K562 (cell line): ENCODE data around the gene CRAMP1. TPM values are rescaled to one million over a fixed set of nuclear protein-coding genes. Genes with fewer than 3 reads are reported as not detected.
A peak's percentile ranks its signal among the peaks of the same experiment; 100 is the strongest.

ENCODE experiments used
- ATAC-seq: fragments of 200-7000 bp; cut with Tn5 transposase; 3 replicates; pipeline ENCODE4 v1.9.1; 2020; ENCODE audit warnings: moderate library complexity
- BruUV-seq: library from RNA; stranded (reverse); fragments of 400-500 nt; replicated peaks from 2 replicates; lab custom pipeline; 2021; lab: Mats Ljungman, UMichigan
- CTCF ChIA-PET: fragments of 300-600 bp; formaldehyde crosslinking; extraction: SDS; loops from one replicate; lab custom pipeline; 2021; ENCODE audit warnings: low intra/inter-chr PET ratio; lab: Yijun Ruan, JAX
- POLR2A ChIA-PET: fragments of 300-600, 350-650 bp; sonication (Branson Sonifier 250); formaldehyde crosslinking; extraction: SDS; loops from one replicate; lab custom pipeline; 2021; ENCODE audit warnings: antibody characterized with exemption, inconsistent platforms; lab: Yijun Ruan, JAX
- DNase-seq, 4 experiments: peaks; one replicate each; pipeline versions ENCODE4 v3.0.0 to v3.0.0-alpha.2; 2011 to 2018; ENCODE audit warnings: low spot score in 3 of 4, mixed read lengths in 3 of 4; ENCODE audit errors: extremely low read depth in 1 of 4
- FAIRE-seq: peaks from 2 replicates; lab custom pipeline; 2011; peaks lifted over from hg19 to GRCh38; lab: Jason Lieb, UNC
- H2AFZ ChIP-seq: 2 replicates; pipeline ENCODE4 v1.6.0; 2011; ENCODE audit warnings: low read depth, low read length, control low read depth, inconsistent platforms
- H3K27ac ChIP-seq: fragments of 200-600 bp; 3 replicates; pipeline ENCODE4 v1.8.0; 2011; ENCODE audit warnings: low read depth, mild to moderate bottlenecking, control low read depth, inconsistent platforms, low read length, moderate library complexity, mixed read lengths; ENCODE audit errors: extremely low read depth
- H3K27me3 ChIP-seq, 2 experiments: fragments of 300-600 bp in 1 of 2; 2 replicates in 1 of 2; 3 replicates in 1 of 2; pipeline versions ENCODE4 v1.6.0 to v1.8.0; 2011; ENCODE audit warnings: inconsistent platforms in 2 of 2, low read length in 2 of 2, mild to moderate bottlenecking in 1 of 2, mixed read lengths in 1 of 2, moderate library complexity in 1 of 2; ENCODE audit not compliant: control insufficient read depth in 2 of 2, insufficient read depth in 2 of 2
- H3K36me3 ChIP-seq: fragments of 300-600 bp; 3 replicates; pipeline ENCODE4 v1.8.0; 2011; ENCODE audit warnings: mild to moderate bottlenecking, low read length, inconsistent platforms; ENCODE audit not compliant: control insufficient read depth, insufficient read depth
- H3K4me1 ChIP-seq, 2 experiments: fragments of 200-600 bp in 1 of 2; replicated peaks in 1 of 2; 2 replicates in 1 of 2; 3 replicates in 1 of 2; pipeline versions ENCODE4 v1.5.1 to v1.8.0; 2011; ENCODE audit warnings: inconsistent platforms in 2 of 2, low read length in 2 of 2, mild to moderate bottlenecking in 1 of 2, mixed read lengths in 1 of 2, moderate library complexity in 1 of 2; ENCODE audit not compliant: control insufficient read depth in 2 of 2, insufficient read depth in 2 of 2
- H3K4me2 ChIP-seq: 2 replicates; pipeline ENCODE4 v1.6.1; 2011; ENCODE audit warnings: low read length, control low read depth, inconsistent platforms, mixed read lengths; ENCODE audit not compliant: insufficient read depth
- H3K4me3 ChIP-seq: fragments of 200-600 bp; sonication (generic), shearing (Covaris generic); 2 replicates; pipeline ENCODE4 v1.5.1; 2016; ENCODE audit warnings: control low read depth, inconsistent platforms
- H3K79me2 ChIP-seq: fragments of 200-600 bp; 3 replicates; pipeline ENCODE4 v1.8.0; 2011; ENCODE audit warnings: low read length, inconsistent platforms; ENCODE audit not compliant: control insufficient read depth, insufficient read depth
- H3K9ac ChIP-seq, 2 experiments: 2 replicates each; pipeline versions ENCODE4 v1.6.0 to v1.6.1; 2011; ENCODE audit warnings: low read depth in 2 of 2, low read length in 2 of 2, control low read depth in 1 of 2, inconsistent platforms in 1 of 2, mild to moderate bottlenecking in 1 of 2, mixed read lengths in 1 of 2; ENCODE audit not compliant: insufficient read depth in 1 of 2
- H3K9me1 ChIP-seq: one replicate; pipeline ENCODE4 v1.6.0; 2011; ENCODE audit warnings: inconsistent platforms, mild to moderate bottlenecking, low read length, moderate library complexity; ENCODE audit not compliant: control insufficient read depth, insufficient read depth
- H3K9me3 ChIP-seq: replicated peaks from 2 replicates; pipeline ENCODE4 v1.5.1; 2011; ENCODE audit warnings: low read depth, low read length, inconsistent platforms; ENCODE audit not compliant: control insufficient read depth, insufficient read depth
- H4K20me1 ChIP-seq: replicated peaks from 2 replicates; pipeline ENCODE4 v1.6.1; 2011; ENCODE audit warnings: low read length, inconsistent platforms, mixed read lengths; ENCODE audit not compliant: control insufficient read depth, insufficient read depth
- CC2D1A ChIP-seq: fragments of 450-650 bp; IDR thresholded peaks from 2 replicates; pipeline ENCODE4 v1.6.1; 2017; ENCODE audit warnings: mild to moderate bottlenecking
- FUS ChIP-seq: fragments of 200-400 bp; formaldehyde crosslinking; optimal IDR thresholded peaks from 2 replicates; pipeline ENCODE3; 2017; ENCODE audit warnings: low read depth, low read length
- PURB ChIP-seq: sonication (generic); formaldehyde crosslinking; IDR thresholded peaks from 2 replicates; pipeline ENCODE4 v1.9.0; 2021; ENCODE audit warnings: low read depth, mild to moderate bottlenecking, missing genetic modification reagents
- SAP30 ChIP-seq: fragments of 200-600 bp; sonication (generic); IDR thresholded peaks from 2 replicates; pipeline ENCODE4 v1.6.1; 2012; ENCODE audit warnings: borderline replicate concordance, low read depth, mild to moderate bottlenecking, moderate library complexity, low read length, control low read depth, inconsistent platforms; ENCODE audit not compliant: insufficient read depth, poor library complexity, severe bottlenecking
- WGBS: fragments of 100-300 bp; shearing (Covaris generic); methylation state at CpG from one replicate; pipeline ENCODE4 v1.1.6; 2016; ENCODE audit warnings: low coverage, mixed read lengths; ENCODE audit not compliant: insufficient coverage; ENCODE audit errors: missing lambda C conversion rate; 5-methylcytosine and 5-hydroxymethylcytosine counted together
- in situ Hi-C: fragments of 300-500 bp; cut with MboI; formaldehyde crosslinking; loops from 4 replicates; pipeline ENCODE4 v1.15.0; 2018; ENCODE audit warnings: inconsistent platforms, mixed read lengths
- intact Hi-C: fragments of 100-400 bp; cut with micrococcal nuclease; formaldehyde crosslinking; loops from 2 replicates; pipeline ENCODE4 v1.14.2; 2022
- polyA plus RNA-seq, 8 experiments: library from polyadenylated mRNA; depleted of rRNA in 4 of 8; stranded (reverse) in 5 of 8; unstranded in 3 of 8; fragments of >200 nt; fragmentation: Nextera tagmentation in 2 of 8; fragmentation: Illumina TruSeq in 1 of 8; extraction: Ambion mirVana in 2 of 8; extraction: Trizol in 1 of 8; gene quantifications; 2 replicates each; pipeline versions ENCODE4 v1.2.1 to v1.2.3, GENCODE V29; 2011 to 2014; ENCODE audit warnings: inconsistent platforms in 1 of 8, missing spikeins in 1 of 8
- total RNA-seq, 7 experiments: library from RNA; depleted of rRNA in 6 of 7; stranded (reverse); fragments of >200 nt in 6 of 7; fragmentation: Illumina TruSeq in 2 of 7; extraction: Trizol in 2 of 7; gene quantifications; 2 replicates each; pipeline versions ENCODE4 v1.2.1 to v1.2.3, GENCODE V29; 2011 to 2021; ENCODE audit warnings: low replicate concordance in 1 of 7
- TF ChIP-seq, protein P1 (sequence below): fragments of 250-450 bp; sonication (Bioruptor Pico); IDR thresholded peaks from 2 replicates; pipeline ENCODE4 v1.5.0; 2020; ENCODE audit warnings: mild to moderate bottlenecking, borderline replicate concordance
- TF ChIP-seq, protein P2 (sequence below), 2 experiments: fragments of 450-650 bp; IDR thresholded peaks; 2 replicates each; pipeline ENCODE4 v1.6.1; 2016; ENCODE audit warnings: mild to moderate bottlenecking in 2 of 2, borderline replicate concordance in 1 of 2, low read depth in 1 of 2, moderate library complexity in 1 of 2
- TF ChIP-seq, protein P3 (sequence below), 2 experiments: IDR thresholded peaks; 2 replicates each; pipeline ENCODE4 v1.6.1; 2012; ENCODE audit warnings: improper control_type of control experiment in 2 of 2, low read depth in 2 of 2, low read length in 2 of 2, borderline replicate concordance in 1 of 2

CRAMP1 gene
- total and polyA plus RNA-seq, 9 of the 15 experiments (the other 6 are each of a cell fraction or from before 2014, with no cell fraction given): 0.52 to 20.8 (median 7.5) TPM

DNA sequence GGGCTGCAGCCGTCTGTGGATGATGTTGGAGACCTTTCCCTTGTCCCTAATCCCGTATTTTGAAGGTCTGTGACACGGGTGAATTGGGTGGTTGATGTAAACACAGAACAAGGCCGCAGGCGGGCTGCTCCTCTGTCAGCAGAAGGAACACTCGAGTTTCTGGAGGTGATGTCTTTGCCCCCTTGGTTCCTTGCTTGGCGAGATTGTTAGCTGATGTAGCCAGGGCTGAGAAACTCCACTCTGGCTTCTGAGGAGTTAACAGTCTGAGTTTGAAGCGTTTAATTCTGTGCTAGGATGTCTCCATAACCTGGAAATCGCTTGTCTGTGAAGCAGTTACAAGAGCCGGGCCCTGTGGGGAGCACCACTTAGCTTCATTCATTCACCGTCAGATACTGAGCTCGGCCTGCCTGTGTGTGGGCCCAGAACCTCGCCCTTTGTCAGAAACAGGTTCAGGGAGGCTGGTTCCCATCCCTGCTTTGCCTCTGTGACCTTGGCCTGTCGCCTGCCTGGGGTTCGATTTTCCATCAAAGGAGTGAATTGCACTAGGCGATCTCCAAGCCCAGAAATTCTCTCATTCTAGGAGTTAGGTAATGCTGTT, 95.1 kb downstream of the CRAMP1 start:
- FAIRE-seq (peak; percentile 6), ATAC-seq (peak; percentile 17), DNase-seq (peak in 3 of 4 experiments; percentile 36 to 58 (median 37))
- Histone ChIP-seq H3K27me3 (no peaks in the 10 kb centered on the region), H2AFZ (no peak overlapping the region), H3K4me2 (peak overlapping the region; percentile 86), H3K4me1 (peaks cover 28 to 47% of the 10 kb centered on the region in 2 experiments), H3K36me3 (peaks cover 14% of the 10 kb centered on the region), H3K79me2 (peaks cover 53% of the 10 kb centered on the region), H3K9me3 (no peaks in the 10 kb centered on the region), H3K27ac (peak overlapping the region; percentile 28), H4K20me1 (peaks cover 25% of the 10 kb centered on the region), H3K4me3 (peak overlapping the region; percentile 74), H3K9ac (peak overlapping the region; percentile 63 to 99), H3K9me1 (peaks cover 4% of the 10 kb centered on the region)
- POLR2A ChIA-PET: interaction anchor here (0.7 to 4.1 kb wide), 4 partner anchors 18 to 398 kb away, joined by 3 to 21 read pairs (median 5); partner anchors contain the start of genes JPT2 and UBE2I
- intact Hi-C loops: no loop called here
- in situ Hi-C loops: no loop called here
- WGBS: 5% methylated on average over 16 of the region's 16 CpGs
- TSS peak; percentile 43 for BruUV-seq
- CTCF ChIA-PET: no interaction called here
- peak; percentile 26 for TF ChIP-seq SAP30
- no peak for TF ChIP-seq CC2D1A
- TF ChIP-seq, protein P1, sequence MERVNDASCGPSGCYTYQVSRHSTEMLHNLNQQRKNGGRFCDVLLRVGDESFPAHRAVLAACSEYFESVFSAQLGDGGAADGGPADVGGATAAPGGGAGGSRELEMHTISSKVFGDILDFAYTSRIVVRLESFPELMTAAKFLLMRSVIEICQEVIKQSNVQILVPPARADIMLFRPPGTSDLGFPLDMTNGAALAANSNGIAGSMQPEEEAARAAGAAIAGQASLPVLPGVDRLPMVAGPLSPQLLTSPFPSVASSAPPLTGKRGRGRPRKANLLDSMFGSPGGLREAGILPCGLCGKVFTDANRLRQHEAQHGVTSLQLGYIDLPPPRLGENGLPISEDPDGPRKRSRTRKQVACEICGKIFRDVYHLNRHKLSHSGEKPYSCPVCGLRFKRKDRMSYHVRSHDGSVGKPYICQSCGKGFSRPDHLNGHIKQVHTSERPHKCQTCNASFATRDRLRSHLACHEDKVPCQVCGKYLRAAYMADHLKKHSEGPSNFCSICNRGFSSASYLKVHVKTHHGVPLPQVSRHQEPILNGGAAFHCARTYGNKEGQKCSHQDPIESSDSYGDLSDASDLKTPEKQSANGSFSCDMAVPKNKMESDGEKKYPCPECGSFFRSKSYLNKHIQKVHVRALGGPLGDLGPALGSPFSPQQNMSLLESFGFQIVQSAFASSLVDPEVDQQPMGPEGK: no peak
- TF ChIP-seq, protein P2, sequence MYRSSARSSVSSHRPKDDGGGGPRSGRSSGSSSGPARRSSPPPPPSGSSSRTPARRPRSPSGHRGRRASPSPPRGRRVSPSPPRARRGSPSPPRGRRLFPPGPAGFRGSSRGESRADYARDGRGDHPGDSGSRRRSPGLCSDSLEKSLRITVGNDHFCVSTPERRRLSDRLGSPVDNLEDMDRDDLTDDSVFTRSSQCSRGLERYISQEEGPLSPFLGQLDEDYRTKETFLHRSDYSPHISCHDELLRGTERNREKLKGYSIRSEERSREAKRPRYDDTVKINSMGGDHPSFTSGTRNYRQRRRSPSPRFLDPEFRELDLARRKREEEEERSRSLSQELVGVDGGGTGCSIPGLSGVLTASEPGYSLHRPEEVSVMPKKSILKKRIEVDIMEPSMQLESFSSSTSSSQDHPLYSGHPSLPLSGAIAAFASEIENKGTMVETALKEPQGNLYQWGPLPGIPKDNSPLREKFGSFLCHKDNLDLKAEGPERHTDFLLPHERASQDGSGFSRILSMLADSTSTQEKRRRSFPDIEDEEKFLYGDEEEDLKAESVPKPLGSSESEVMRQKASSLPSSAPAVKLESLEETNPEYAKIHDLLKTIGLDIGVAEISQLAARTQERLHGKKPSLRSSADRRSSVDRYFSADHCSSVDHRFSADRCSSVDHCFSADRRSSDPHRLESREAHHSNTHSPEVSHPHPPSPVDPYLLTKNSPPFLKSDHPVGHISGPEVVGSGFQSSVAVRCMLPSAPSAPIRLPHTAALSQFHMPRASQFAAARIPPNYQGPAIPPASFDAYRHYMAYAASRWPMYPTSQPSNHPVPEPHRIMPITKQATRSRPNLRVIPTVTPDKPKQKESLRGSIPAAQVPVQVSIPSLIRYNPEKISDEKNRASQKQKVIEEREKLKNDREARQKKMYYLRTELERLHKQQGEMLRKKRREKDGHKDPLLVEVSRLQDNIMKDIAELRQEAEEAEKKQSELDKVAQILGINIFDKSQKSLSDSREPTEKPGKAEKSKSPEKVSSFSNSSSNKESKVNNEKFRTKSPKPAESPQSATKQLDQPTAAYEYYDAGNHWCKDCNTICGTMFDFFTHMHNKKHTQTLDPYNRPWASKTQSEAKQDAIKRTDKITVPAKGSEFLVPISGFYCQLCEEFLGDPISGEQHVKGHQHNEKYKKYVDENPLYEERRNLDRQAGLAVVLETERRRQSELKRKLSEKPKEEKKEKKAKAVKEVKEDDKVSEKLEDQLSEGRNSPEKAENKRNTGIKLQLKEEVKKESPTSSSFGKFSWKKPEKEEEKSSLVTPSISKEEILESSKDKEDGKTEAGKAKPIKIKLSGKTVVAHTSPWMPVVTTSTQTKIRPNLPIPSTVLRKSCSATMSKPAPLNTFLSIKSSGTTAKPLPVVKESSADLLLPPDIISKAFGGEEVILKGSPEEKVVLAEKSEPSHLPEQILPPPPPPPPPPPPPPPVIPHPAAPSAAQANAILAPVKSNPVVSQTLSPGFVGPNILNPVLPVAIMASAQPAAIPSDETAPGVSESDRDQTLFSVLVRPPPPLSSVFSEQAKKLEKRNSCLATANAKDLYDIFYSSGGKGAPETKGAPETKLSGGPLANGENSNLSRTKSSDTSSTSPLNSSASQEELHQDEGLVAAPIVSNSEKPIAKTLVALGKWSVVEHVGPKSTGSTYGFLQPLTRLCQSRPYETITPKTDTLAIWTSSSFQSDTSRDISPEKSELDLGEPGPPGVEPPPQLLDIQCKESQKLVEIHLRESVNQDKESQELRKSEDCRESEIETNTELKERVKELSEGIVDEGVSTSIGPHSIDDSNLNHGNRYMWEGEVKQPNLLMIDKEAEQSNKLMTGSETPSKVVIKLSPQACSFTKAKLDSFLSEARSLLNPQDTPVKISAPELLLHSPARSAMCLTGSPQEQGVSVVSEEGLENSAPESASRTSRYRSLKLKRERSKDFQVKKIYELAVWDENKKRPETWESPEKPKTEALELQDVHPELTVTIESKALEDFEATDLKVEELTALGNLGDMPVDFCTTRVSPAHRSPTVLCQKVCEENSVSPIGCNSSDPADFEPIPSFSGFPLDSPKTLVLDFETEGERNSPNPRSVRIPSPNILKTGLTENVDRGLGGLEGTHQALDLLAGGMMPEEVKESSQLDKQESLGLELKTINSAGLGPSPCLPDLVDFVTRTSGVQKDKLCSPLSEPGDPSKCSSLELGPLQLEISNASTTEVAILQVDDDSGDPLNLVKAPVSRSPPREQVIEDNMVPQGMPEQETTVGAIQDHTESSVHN (IDR thresholded peaks at IDR 0.05; ENCODE audit: borderline replicate concordance in 1 of 2, low read depth in 1 of 2): no peak
- TF ChIP-seq, protein P3, sequence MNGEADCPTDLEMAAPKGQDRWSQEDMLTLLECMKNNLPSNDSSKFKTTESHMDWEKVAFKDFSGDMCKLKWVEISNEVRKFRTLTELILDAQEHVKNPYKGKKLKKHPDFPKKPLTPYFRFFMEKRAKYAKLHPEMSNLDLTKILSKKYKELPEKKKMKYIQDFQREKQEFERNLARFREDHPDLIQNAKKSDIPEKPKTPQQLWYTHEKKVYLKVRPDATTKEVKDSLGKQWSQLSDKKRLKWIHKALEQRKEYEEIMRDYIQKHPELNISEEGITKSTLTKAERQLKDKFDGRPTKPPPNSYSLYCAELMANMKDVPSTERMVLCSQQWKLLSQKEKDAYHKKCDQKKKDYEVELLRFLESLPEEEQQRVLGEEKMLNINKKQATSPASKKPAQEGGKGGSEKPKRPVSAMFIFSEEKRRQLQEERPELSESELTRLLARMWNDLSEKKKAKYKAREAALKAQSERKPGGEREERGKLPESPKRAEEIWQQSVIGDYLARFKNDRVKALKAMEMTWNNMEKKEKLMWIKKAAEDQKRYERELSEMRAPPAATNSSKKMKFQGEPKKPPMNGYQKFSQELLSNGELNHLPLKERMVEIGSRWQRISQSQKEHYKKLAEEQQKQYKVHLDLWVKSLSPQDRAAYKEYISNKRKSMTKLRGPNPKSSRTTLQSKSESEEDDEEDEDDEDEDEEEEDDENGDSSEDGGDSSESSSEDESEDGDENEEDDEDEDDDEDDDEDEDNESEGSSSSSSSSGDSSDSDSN (IDR thresholded peaks at IDR 0.05; ENCODE audit: borderline replicate concordance in 1 of 2, low read depth in 2 of 2, low read length in 2 of 2): 0 out of 4 replicates have a peak, but pooled peaks of 1 of the 2 experiments have one; percentile 46
- TF ChIP-seq FUS: no peak
- TF ChIP-seq PURB (CRISPR knock-in tag): no peak
